Measurements from ENCODE around the gene HINFP.
A peak's percentile ranks its signal among the peaks of the same experiment; 100 is the strongest.

DNA sequence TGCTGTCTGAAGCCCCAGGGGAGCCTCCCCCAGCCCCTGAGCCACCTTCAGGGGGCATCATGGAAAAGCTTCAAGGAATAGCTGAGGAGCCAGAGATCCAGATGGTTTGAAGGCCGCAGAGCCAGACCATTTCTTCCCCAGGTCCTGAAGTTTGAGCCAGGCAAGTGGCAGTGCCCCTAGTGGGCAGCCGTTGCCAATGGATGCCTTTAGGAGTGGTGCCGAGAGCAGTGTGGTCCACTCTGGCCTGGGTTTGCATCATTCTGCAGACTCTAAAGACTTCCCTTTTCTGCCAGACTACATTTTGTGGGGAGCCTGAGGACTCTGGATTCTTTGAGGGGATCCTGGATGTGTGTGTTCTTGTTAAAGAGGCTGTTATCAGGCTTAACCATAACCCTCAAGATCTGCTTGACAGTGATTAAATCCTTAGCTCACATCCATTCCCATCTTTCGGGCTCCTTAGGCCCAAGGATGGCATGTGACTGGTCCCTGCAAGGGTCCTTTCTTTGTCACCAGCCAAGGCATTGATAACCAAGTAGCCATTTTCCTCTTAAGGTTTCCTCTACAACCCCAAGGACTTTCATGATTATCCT is 13.1 kb downstream of the HINFP start:
- peak; percentile 38 to 53 (median 48) for TF ChIP-seq CTCF (IDR thresholded peaks at IDR 0.05)
- TF ChIP-seq POLR2A (IDR thresholded peaks at IDR 0.05): no peak
- TF ChIP-seq POLR2AphosphoS5 (IDR thresholded peaks at IDR 0.05): no peak

Measured in transverse colon (tissue), 4 donors.